GM18873 (cell line): ENCODE data around the gene CDH22.

Source experiments
- ATAC-seq: cut with Tn5 transposase; IDR thresholded peaks from one replicate; pipeline ENCODE4 v1.9.1; 2021; ENCODE audit warnings: mild to moderate bottlenecking, moderate library complexity, moderate number of reproducible peaks; ENCODE audit not compliant: unreplicated experiment, low FRiP score

Gene CDH22

GRCh38 chr20:46272389-46273047 is 35.8 kb downstream of the CDH22 start:
- ATAC-seq, result no peak

DNA sequence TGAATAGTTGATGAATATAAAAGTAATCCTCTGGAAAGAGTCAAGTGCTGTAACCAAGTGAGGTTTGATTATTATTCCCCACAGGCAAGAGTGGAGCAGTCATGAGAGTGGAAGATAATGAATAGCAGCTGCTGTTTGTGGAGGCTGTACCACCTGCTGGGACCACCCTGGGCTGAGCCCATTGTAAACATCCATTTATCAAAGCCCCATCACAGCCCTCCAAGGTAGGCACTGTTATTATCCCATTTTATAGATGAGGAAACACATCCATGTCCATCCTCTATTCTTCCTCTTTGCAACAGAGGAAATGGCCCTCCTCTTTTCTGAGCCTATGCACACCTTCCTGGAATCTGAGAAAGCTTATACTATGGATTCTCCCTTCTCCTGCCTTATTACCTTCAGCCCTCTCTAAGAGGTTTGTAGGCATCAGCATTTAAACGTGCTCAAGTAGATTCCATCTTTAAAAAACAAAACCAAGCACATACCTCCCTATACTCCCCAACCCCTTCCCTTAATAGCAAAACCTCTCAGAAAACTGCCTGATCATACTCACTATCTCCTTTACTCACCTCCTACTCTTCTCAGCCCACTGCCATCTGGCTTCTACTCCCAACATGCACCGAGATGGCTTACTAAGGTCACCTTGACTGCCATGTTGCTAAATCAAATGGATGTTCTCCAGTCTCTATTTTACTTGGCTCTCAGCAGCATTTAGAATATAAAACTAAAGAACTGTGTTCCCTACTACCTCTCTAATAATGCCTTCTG is 37.1 kb downstream of the CDH22 start:
- ATAC-seq, result no peak

DNA sequence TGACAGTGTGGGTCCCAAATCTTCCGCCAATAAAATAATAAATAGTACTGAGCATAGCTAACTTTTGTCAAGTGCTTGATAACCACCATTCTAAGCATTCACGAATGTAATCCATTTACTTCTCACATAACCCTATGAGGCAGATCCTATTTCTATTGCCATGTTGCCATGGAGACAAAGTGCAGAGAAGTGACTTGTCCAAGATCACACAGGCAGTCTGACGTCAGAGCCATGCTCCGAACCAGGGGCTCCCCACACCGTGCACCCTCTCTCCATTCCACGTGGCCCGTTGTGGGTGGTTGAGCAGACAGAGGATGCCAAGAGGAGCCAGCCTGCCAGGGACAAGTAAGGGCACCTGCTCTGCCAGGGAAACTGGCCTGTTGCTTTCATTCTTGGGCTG is 38.9 kb downstream of the CDH22 start:
- no peak for ATAC-seq

DNA sequence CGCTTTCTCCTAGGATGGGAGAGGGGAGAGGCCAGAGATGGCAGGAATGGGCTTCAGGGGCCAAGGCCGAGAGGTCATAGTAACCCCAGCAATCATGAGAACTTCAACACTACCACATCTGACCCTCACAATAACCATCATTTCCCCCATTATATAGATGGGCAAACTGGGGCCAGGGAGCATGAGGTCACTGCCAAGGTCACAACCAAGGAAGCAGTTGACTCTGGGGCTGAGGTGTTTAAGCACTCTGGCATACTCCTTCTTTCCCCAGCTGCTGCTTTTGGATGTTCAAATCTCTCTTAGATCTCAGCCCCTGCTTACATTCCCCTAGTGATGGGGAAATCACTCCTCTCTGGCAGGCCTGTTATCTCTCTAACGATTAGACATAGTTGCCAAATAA is 39.6 kb downstream of the CDH22 start:
- ATAC-seq, result no peak

- no peak for ATAC-seq
Observed at GRCh38 chr20:46268131-46268614, 40.1 kb downstream of the CDH22 start.

DNA sequence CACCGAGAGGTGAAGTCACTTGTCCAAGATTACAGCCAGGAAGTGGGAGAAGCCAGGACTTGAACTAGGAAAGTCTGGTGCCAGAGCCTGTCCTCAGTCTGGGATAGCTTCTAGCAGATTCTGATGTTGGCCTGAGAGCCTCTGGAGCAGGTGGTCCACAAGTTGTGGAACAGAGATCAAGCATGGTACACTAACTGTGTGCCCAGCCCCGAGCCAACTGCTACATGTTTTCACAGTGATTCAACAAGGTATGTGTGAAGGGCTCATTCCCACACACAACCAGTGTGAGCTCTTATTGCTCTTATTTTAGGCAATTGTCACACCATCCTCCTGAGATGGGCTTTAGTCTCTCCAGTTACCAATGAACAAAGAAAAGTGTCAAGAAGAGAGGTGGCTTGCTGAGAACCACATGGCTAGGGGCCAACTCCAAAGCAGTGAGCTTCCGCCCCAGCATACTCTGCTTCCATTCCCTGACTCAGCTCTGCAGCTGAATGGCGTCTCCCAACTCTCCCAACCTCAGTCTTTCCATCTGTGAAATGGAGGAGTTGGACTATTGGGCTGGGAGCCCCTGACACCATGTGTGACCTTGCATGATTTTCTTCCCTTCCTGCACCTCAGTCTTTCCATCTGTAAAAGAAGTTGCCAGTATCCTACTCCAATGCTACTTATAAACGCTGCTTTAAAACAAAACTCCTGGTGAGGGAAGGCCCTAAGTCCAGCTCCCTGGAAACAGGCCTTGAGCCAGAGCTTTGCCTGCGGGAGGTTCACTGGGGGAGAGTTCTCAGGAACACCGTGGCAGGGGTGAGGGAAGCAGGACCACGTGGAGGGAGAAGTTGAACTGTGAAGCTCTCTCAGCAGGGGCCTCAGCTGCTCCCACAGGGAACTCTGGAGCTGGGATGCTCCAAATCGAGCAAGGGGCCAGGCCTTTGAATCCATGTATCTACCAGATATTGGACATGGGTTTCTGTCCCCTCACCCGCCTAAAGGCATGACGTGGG is 40.9 kb downstream of the CDH22 start:
- no peak for ATAC-seq

- ATAC-seq, result no peak
Observed at GRCh38 chr20:46265539-46265938, 42.8 kb downstream of the CDH22 start.

DNA sequence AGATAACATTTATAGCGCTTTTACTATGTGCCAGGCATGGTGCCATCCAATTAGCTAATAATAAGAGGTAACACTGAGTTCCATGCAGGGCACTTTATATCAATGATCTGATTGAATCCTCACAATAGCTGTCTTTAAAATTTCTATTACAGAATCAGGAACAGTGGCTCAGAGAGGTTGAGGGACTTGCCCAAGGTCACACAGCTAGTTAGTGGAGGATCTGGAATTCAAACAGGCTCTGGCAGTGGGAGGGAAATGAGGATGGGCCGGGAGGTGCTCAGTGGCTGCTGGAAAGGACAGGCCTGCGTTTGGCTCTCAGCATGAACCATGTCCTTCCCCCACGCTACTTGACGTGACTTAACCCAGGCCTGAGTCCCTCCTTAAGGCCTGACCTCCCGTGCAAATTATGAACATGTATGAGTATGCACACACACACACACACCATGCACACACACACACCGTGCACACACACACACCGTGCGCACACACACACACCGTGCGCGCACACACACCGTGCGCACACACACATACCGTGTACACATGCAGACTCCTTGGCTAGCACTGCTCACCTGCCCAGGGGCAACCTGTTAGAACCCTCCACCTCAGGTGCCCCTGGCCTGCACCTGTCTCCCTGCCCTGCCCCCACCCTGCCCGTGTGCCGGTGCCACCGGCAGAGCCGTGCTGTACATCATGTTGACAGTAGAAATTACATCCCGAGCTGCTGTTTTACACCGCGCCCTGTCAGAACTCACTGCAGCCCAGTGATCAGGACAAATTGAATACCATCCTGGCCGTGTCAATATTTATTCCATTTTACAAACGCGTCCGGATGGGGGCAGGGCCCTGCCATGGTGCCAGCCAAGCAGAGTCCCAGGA is 43.7 kb downstream of the CDH22 start:
- no peak for ATAC-seq

DNA sequence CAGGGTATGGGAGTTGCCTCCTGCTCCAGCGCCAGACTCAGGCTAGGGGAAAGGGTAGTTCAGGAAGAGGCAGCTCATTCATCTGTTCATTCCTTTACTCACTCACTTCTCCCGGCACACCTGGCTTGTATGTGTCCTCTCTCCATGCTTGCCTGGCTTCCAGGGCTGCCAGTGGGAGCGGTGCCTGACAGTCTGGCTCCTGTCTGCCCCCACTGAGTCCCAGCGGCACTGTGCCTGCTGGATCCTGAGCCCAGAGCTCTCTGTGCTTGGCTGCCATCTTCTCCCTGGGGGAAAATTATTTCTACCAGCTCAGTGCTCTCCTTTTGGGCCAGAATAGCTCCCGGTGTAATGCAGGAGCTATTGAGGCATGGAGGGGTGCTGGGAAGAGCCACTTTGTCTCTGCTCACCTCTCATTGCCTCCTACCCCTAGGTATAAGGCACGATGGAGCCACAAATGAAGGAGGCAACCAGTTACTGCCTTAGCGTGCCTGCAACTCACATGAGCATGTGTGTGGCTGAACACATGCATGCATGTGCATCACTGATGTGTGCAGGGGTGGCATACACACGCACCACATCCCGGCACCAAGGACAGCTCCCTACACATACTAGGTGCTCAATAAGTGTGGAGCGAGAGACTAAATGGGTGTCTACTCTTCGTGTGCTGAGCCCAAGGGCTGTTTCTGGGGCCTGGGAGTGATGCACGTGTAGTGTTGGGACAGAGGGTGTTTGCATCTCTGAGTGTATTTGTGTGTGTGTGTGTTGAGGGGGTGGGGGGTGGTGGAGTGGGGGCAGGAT is 46.6 kb downstream of the CDH22 start:
- ATAC-seq, result no peak

DNA sequence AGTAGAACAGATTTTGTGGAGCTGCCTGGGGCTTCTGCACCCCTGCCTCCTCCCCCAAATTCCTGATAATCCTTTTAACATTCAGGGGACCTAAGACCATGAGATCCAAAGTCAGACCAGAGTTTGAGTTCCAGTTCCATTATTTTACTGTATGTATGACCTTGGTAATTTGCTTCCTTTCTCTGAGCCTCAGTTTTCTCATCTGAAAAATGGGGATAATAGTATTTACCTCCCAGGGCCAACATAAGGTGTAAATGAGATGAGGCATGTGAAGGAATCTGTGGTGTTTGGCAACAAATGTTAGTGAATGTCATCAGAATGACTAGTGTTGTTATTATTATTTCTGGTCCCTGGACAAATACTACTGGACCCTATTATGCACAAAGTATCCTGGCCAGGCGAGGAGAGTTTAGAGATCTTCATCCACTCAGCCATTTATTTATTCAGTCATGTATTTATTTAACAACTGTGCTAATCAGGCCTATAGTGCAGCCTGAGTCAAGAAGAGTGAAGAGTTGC is 47.3 kb downstream of the CDH22 start:
- ATAC-seq, result no peak

GRCh38 chr20:46260480-46260879 is 47.8 kb downstream of the CDH22 start:
- ATAC-seq, result no peak

DNA sequence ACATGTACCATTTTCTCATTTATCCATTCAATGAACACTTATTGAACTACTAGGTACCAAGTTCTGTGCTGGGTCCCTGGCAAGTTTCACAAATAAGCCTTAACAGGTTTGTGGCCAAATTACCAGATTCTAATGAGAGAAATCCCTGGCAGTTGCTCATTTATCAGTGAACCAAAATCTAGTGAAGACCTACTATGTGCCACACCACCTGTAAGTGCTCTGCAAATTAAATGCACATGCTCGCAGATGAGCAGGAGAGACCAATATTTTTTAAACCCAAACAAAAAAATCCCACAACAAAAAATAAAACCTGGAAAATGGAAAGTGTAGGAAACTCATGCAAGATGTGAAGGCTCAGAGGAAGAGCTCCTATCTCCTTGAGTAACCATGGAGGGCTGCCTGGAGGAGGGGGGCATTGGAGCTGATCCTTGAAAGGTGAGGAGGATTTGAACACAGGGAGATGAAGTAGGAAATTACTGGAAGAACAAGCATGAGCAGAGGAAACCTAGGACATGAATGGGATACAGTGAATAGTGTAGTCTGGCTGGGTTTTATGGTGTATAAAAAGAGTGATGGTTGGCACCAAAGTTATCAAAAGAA is 48.9 kb downstream of the CDH22 start:
- ATAC-seq, result no peak

GRCh38 chr20:46257887-46258286 is 50.4 kb downstream of the CDH22 start:
- ATAC-seq, result no peak

- ATAC-seq, result no peak
Observed at GRCh38 chr20:46256293-46256692, 52.0 kb downstream of the CDH22 start.

DNA sequence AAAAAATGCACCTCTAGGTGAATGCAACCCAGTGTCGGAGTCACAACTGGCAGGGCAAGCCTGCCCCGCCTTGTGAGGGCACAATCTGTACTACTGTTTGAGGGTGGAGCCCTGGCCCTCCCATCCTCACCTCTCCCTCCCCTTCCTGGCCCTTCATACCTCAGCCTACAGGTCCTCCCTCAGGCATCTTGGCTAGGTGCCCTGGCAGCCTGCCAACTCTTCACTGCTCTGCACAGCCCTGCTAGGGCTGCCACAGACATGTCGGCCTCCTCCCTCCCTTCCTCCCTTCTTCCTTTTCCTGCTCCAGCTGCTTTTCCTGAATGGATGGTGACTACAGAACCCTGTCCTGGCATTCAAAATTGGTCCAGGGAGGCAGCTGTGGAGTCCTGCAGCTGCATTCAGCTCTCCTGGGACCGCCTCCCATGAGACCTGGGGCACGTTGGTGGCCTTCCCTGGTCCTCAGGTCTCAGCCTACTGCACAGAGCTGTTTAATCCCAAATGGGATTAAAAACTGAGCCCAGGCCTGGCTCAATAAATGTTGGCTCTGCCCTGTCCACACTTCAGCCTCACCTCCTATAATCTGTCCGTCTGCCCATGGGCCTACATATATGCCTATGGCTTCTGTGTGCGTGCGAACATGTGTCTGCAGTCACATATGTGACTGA is 52.7 kb downstream of the CDH22 start:
- no peak for ATAC-seq

- no peak for ATAC-seq
Observed at GRCh38 chr20:46253391-46253790, 54.9 kb downstream of the CDH22 start.

- no peak for ATAC-seq
Observed at GRCh38 chr20:46252352-46253091, 55.8 kb downstream of the CDH22 start.
